ENCODE measurements around the gene MOXD1.
"Not testable (repeated sequence)": the region's sequence is repeated elsewhere in the genome, so short reads cannot be mapped to it uniquely, and the experiment has no call there.

The MOXD1 gene

DNA sequence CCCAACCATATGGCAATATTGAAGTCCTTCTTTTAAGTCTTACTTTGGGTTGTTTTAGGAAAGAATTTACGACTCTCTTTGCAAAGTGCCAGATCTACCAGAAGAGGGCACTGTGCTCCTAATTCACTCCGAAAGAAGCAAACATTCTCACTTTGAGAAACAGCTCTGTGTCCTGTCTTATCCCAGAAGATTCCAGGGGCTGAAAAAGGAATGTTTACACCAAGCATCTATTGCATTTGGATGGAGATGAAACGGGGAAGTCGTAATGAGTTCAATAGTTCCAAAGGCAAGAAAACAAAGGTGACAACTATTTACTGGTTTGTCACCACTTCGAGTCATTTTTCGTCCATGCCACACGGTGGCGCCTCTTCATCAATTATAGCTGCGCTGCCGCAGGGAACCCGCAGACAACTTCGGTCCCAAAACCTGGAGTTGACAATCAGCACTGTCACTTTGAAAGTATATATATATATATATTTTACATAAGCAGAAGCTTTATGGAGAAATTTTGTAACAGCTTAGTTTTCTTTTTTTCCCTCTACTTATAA, 121.6 kb downstream of the MOXD1 start:
- DNase-seq (ENCODE audit: low spot score) = peak; percentile 71

DNA sequence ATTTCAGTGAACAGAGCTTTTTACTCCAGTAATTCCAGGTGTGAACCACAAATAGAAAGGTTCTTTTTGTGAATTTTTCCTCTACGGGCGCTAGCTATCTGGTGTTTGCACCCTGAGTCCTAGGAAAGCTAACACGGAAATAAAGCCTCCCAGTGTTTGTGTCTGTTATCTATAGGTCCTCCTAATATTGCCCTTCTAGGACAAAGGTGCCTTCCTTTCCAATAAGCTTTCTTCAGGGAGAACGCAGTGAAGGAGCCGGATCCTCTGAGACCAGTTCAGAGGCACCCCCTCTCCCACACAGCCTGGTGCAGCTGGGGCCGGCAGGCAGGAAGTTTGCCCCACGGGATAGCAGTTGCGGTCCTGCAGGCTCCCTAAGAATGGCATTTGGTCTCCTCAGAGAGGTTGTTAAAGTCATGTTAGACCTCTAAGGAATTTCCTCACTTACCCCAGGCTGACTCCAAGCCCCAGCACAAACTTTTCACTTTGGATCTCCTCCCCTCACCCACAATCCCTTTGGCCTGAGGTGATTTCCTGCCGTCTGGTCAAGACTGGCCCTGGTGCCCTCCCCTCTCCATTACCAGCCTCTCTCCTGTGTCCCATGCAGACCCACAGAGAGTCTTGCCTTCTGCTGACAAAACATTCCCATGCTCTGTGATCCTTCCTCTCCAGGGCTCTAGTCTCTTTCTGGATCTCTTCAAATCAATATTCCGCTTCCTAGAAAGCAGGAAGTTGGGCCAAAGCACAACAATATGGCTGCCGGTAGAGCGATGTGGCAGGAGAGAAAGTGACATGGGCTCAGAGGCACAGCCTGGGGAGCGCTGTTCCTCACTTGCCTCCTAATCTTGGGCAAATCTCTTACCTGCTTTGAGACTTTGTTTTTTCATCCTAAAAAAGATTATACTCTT, 126.0 kb downstream of the MOXD1 start:
- no peak for DNase-seq (ENCODE audit: low spot score)

DNA sequence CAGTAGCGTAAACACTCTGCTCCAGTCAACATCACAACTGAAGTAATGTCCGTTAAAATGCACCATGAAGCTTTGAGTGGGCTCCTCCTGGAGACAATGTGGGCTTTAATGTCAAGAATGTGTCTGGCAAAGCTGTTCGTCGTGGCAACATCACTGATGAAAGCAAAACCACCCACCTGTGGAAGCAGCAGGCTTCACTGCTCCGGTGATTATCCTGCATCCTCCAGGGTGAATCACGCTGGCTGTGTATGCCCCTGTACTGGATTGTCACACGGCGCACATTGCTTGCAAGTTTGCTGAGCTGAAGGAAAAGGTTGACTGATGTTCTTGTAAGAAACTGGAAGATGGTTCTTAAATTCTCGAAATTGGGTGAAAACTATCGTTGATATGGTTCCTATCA, 128.5 kb downstream of the MOXD1 start:
- no peak for DNase-seq (ENCODE audit: low spot score)

DNA sequence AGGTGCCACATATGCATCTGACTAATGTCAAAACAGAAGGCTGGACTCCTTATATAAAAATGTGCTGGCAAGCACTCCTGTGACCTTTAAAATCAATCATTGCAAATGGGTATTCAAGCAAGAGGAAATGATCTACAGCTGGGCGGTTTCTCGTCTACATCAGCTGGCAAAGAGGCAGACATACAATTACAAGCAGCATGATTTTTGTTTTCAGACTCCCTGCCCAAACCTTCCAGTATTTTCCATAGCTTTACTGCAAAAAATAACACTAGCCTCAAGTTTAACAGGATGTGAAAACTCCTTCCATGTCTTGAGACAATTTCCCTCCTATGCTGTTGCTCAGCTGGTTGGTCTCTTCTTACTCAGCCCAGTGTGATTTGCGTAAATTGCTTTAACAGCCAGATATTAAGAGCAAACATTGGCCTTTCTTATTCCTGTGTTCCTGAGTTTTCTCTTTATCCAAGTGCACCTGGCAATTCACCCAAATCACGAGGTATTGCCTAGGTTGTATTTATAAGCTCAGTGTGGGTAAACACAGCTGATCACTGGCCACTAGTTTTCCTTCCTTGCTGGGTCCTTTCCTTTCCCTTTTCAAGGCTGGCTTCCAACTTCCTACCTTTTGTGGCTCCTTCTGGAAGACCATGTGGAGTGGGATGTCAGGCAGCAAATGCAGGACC, 130.4 kb downstream of the MOXD1 start:
- DNase-seq (ENCODE audit: low spot score) = no peak

DNA sequence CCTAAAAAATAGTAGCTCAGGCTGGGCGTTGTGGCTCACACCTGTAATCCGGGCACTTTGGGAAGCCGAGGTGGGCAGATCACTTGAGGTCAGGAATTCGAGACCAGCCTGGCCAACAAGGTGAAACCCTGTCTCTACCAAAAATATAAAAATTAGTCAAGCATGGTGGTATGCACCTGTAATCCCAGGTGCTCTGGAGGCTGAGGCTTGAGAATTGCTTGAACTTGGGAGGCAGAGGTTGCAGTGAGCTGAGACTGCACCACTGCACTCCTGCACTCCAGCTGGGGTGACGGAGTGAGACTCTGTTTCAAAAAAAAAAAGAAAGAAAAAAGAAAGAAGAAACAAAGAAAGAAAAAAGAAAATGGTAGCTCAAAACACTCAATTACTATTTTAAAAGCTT, 132.6 kb downstream of the MOXD1 start:
- not testable (repeated sequence) for DNase-seq (ENCODE audit: low spot score)

DNA sequence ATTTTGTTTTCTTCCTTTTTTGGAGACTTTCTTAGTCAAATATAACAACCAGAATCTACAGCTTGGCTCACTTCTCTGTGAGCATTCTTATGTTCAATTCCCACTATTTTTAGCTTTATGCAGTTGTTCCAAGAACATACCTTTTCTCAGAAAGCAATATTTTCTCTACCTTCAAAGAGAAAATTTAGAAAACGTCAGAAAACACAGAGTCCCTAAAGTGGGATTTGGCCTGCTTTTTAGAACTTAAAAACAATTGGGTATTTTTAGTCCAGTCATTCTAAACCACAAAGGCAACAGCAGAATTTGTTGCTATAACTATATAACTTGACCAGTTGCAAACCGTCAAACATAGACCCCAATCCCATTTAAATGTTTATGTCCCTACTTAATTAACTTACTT, 133.1 kb downstream of the MOXD1 start:
- DNase-seq (ENCODE audit: low spot score) = no peak

DNA sequence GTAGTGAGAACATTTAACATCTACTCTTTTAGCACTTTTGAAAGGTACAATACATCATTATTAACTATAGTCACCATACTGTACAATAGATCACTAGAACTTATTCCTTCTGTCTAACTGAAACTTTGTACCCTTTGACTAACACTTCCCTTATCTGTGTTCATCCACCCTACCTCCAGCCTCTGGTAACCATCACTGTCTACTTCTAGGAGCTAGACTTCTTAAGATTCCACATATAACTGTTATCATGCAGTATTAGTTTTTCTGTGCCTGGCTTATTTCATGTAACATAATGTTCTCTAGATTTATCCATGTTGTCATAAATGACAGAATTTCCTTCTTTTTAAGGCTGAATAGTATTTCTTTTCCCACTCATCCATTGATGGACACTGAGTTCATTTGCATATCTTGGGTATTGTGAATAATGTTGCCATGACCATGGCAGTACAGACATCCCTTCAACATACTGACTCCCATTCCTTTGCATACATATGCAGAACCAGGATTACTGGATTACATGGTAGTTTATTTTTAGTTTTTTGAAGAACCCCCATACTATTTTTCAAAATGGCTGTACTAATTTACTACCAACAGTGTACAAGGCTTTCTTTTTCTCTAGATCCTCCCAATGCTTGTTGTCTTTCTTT, 135.7 kb downstream of the MOXD1 start:
- DNase-seq (ENCODE audit: low spot score) = no peak

DNA sequence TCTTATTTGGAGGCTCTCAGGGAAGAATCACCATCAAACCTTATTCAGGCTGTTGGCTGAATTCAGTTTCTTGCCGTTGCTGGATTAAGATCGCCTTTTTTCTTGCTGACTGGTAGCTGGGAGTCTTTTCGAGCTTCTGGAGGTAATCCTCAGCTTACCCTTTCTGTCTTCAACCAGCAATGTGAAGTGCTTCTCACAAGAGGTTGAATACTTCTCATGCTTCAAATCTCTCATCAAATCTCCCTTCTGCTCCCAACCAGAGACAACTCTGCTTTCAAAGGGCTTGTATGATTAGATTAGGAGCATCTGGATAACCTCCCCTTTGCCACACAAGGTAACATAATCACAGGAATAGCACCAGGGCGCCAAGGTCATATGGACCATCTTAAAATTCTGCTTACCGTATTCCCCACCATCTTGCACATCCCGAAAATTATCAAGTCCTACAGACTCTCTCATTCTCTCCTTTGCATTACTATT, 137.2 kb downstream of the MOXD1 start:
- DNase-seq (ENCODE audit: low spot score) = no peak

DNA sequence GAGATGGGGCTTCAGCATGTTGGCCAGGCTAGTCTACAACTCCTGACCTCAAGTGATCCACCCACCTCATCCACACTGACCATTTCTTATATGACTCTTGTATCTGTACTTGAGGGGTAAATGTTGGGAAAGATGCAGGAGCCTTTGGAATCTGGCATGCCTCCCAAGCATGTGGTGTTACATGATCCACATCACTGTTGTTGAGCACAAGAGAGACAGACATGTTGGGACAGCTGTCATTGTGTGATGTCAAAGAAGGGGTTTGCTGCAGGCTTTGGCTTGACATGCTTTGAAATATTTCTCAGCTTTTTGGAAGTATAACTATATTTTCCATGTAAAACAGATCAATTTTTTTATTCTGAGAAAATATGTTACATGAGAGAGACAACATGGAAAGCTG, 139.9 kb downstream of the MOXD1 start:
- DNase-seq (ENCODE audit: low spot score) = no peak

DNA sequence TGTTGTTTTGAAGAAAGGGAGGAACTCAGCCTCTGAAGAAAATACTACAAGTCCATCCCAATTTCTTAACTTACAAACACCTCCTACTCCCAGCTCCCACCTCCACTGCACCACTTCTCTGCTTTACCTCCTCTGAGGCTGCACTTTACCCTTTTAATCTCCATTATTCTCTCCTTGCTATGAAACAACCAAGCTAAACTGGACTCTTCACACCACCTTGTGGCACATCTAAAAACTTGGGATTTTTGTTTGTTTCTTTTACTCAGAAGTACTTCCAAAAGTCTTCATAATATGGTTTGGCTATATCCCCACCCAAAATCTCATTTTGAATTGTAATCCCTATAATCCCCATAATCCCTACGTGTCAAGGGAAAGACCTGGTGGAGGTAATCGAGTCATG, 142.2 kb downstream of the MOXD1 start:
- DNase-seq (ENCODE audit: low spot score) = peak; percentile 48

DNA sequence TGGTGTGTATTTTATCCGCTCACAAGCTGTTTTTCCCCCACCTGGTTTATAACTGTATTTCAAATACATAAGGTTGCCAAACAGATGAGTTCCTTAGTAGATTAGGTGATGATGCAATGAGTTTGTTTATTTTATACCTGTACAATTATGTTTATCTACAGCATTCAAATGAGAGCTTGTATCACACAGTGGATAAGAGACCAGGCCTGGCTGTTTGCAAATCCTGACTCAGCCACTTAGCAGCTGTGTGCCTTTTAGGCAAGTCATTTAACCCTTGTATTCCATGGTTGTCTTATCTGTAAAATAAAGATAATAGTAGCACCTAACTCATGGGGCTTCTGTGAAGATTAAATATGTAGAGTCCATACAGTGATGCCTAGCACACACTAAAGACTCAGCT, 143.7 kb downstream of the MOXD1 start:
- no peak for DNase-seq (ENCODE audit: low spot score)

DNA sequence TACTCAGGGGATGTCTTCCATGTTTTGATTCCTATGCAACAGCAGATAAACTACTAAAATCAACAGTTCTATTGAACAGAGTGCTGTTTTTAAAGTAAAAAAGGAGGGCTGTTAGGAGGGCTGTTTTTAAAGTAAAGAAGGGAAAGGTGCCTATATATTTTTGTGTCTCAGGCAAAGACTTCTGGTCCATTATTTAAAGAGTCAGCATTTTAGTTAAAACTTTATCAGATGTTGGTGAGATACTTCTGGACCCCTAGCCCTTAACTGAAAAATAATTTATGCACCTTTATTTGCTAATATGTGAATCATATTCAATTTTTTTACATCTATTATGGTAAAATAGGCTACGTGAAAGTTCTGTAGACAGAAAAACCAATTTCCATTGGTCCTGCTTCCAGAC, 144.8 kb downstream of the MOXD1 start:
- DNase-seq (ENCODE audit: low spot score) = no peak

DNA sequence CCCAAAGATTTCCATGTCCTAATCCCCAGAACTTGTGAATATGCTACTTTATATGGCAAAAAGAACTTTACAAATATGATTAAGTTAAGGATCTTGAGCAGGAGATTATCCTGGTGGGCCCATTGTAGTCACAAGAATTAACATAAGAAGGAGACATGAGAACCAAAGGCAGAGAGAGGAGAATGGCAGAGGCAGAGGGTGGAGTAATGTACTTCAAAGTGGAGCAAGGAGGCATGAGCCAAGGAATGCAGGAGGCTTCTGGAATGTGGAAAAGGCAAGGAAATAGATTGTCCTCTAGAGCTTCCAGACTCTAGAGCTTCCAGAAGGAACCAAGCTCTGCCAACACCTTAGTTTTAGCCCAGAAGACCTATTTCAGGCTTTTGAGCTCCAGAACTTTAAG, 147.4 kb downstream of the MOXD1 start:
- no peak for DNase-seq (ENCODE audit: low spot score)

DNA sequence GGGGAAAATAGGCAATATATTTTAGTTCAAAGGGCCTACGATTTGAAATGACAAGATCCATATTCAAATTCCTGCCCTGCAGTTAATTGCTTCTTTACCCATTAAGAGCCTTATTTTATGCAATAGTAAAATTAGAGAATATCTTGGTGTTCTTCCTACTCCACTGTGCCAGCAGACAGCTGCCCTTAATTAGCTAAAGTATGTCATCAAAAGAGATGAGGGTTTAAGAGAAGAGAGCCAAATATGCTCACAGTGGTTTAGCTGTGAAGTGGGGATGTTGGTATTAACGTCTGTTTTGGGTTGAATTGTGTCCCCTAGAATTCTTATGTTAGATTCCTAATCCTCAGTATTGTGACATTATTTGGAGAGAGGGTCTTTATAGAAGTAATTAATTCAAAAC, 148.1 kb downstream of the MOXD1 start:
- peak; percentile 47 for DNase-seq (ENCODE audit: low spot score)

DNA sequence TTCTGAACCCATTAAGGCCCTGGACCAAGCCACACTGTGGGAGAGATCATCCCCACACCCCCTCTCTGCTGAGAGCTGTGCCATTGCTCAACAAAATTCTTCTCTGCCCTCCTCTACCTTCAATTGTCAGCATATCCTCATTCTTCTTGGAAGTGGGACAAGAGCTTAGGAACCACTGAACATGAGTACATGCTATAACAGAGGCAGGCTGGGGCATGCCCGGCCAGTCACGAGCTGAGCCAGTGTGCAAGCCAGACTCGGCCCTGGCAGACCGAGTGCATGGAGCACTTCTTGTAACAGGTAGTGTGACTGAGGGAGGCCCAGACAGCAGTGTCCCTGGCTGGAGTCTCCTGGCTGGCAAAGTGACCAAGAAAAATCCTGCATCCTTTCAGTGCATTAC, 149.2 kb downstream of the MOXD1 start:
- DNase-seq (ENCODE audit: low spot score) = no peak

DNA sequence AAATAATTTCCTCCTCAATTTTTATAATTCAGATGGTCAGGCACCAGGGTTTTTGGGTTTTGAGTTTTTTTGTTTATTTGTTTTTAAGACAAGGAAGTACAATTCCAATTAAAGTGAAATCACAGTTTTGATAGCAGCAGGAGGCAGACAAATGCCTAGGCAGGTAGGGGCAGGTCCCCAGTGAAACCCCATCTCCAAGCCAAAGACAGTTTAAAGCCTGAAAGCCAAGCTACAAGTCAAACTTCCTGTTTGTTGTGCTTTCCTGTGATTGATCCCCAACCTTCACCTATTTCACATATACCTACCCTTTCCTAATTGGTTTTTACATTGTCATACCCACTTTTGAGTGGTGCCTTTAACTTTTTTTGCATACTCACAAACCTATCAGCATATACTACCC, 149.6 kb downstream of the MOXD1 start:
- DNase-seq (ENCODE audit: low spot score) = no peak

DNA sequence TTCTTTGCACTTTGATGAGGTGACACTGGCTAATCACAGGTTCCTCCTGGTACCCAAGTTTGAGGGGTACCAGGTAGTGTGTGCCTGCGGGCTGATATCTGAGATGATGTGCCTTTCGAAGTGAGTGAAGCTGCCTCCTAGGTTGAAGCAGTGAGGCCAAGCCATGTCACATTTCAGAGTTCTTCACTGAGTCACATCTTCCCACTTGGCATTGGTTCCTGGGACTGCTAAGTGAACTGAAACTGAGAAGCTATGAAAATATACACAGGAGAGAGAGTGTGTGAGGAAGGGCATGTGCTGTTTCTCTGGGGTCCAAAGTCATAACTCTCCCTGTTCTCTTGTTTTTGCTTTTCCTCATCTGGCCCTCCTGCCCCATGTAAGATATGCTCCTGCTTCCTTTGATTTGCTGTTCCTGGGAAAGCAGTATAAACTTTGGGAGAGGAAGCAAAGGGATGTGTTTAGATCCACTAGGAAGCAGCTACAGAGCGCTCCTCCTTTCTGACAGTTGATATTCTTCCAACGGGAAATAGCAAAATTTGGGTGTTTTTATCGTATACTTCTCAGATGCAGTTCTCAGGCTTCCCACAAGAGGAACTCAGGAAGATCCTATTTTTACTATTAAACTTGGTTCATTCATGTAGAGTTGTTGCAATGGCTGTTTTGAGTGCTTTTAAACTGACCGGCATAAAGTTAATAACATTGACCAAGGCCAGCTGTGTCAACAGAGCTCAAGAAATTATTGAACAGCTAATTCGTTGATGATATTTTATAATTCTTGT, 153.7 kb downstream of the MOXD1 start:
- DNase-seq (ENCODE audit: low spot score) = peak; percentile 56

DNA sequence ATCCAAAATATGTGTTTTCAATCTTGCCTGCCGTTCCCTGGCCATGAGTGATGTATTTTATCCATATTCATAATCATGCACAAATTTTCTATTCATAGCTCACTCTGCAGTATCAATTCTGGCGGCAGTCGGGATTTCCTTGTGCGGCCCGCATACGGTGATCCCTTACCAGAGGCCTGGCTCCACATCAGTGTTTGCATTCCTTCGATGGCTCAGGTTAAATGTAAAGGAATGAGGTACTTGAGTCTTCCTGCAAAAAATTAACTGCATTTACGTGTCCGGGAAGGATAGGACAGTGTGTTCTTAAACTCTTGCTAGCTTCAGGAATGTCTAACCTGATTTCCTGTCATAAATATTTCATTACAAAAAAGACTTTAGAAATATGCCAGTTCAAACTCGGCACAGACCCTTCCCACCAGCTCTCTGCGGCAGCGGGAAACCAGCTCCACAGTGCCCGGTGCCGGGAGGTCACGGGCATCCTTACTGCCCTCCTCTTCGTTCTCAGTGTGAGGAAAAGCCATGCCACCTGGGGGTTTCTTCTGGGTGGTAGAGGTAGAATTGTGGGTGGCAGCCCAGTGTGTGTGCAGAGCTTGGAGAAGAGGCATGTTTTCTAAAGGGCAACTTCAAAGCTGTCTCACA, 154.5 kb downstream of the MOXD1 start:
- DNase-seq (ENCODE audit: low spot score) = no peak

DNA sequence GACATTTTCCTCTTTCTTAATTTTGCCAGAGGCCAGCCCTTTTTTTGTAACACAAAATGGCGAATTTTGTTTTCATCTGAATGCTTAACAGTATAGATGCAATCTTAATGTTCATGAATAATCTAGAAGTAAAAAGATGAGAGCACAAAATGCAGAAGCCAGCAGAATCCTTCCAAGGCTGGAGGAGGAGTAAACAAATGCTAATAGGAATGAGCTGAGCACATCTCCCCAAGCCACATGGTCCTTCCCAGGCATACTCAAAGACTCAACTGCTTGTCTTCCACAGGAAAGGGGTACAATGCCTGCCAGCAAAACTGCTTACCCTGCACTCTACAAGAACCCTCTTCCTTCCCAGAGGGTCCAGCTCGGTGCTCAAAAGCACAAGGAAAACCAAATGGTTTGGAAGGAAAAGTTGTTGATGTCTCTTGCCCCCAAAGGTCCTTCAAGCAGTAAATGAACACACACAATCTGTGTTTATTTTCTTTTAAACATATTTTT, 155.1 kb downstream of the MOXD1 start:
- no peak for DNase-seq (ENCODE audit: low spot score)
